Stimulated activated CD8-positive, alpha-beta memory T cell treated with anti-CD3 and anti-CD28 coated beads, Interleukin-15, amount 100 ng/mL, for 24 hours (primary cell): ENCODE measurements around the gene ISOC1.

Experiments
- DNase-seq: peaks from one replicate; pipeline ENCODE4 v3.0.0-alpha.2; 2020; ENCODE audit warnings: low read depth

The ISOC1 gene

GRCh38 chr5:129125819-129126218 lies 31.3 kb downstream of the ISOC1 start:
- no peak for DNase-seq

GRCh38 chr5:129133553-129133952 lies 39.0 kb downstream of the ISOC1 start:
- no peak for DNase-seq

DNA sequence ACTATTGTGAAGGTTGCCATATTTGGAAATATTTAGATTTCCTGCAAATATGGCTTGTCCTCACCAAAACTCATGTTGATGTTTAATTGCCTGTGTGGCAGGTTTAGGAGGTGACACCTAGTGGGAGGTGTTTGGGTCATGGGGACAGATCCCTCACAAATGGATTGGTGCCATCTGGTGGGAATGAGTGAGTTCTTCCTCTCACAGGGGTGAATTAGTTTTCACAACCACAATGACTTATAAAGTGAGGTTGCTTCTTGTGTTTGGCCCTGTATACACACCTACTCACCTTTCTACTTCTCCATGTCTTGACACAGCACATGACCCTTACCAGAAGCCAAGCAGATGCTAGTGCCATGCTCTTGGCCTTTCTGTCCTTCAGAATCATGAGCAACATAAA lies 41.1 kb downstream of the ISOC1 start:
- no peak for DNase-seq

GRCh38 chr5:129137637-129138036 lies 43.1 kb downstream of the ISOC1 start:
- no peak for DNase-seq

DNA sequence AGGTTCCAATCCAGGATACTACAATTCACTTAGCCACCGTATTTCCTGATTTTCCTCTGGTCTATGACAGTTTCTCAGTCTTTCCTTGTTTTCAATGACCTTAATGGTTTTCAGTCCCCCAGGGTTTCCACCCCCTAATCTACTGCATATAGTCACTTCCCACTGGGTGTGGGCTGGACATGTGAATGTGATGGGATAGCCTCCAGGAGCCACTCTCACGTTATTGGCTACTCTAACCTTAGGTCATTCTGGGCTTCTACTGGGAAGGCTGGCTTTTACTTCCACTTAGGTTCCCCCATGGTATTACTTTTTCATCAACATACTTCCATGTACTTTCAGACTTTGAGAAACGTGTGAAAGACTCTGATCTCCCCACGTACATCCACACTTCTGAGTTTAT lies 46.5 kb downstream of the ISOC1 start:
- no peak for DNase-seq

GRCh38 chr5:129141696-129142095 lies 47.1 kb downstream of the ISOC1 start:
- no peak for DNase-seq

GRCh38 chr5:129155876-129156275 lies 61.3 kb downstream of the ISOC1 start:
- DNase-seq, result no peak

DNA sequence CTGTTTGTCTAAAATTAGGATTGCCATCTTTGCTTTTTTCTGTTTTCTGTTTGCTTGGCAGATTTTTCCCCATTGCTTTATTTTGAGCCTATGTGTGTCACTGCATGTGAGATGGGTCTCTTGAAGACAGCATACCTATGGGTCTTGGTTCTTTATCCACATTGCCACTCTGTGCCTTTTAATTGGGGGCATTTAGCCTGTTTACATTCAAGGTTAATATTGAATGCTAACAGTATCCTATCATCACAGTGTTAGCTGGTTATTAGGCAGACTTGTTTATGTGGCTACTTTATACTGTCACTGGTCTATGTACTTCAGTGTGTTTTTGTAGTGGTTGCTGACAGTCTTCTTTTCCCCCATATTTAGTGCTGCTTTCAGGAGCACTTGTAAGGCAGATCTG lies 67.3 kb downstream of the ISOC1 start:
- no peak for DNase-seq
